NOMO-1 treated with DMSO at 0.1 percent for 48 hours (cell line): ENCODE results near the gene MBD4.
"Not testable (repeated sequence)": the region's sequence is repeated elsewhere in the genome, so short reads cannot be mapped to it uniquely, and the experiment has no call there.

ENCODE experiments used
- DNase-seq: peaks from one replicate; lab custom pipeline; 2025; ENCODE audit not compliant: unreplicated experiment; lab: John Stamatoyannopoulos, UW

Gene MBD4

DNA sequence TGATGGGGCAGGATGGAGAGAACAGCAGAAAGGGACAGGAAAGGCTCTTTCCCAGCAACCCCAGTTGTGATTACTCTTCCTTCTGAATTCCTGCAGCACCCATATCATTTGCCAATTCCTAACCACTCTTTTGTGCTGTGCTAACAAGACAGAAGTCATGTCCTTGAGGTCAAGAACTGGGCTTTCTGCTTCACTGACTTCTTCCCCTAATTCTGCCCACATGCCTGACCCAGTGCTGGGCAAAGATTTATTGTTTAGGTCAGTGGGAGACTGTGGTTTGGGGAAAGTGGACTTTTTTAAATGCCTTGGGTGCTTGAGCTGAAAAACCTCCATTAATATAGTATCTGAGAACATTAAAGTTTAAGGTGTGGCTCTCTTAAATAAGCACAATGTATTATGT lies 7.1 kb downstream of the MBD4 start:
- DNase-seq, result no peak

DNA sequence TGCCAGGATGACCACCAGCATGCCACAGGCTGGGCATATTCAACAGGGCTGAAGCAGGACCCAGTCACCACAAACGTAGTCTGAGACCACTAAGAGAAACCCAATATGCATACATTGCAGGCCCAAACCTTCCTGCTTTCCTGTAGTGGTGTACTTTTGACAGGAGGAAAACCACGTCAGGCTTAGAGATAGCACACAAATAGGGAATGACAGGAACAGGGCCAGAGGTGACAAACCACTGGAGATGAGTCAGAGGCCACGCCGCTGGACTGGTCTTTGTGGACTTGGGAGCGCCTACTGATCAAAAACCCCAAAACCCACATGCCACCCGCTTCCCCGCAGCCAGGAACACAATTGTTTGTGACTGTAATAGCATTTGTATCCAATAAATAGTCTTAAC lies 7.7 kb downstream of the MBD4 start:
- DNase-seq, result no peak

GRCh38 chr3:129429602-129430001 lies 10.1 kb downstream of the MBD4 start:
- DNase-seq, result no peak

DNA sequence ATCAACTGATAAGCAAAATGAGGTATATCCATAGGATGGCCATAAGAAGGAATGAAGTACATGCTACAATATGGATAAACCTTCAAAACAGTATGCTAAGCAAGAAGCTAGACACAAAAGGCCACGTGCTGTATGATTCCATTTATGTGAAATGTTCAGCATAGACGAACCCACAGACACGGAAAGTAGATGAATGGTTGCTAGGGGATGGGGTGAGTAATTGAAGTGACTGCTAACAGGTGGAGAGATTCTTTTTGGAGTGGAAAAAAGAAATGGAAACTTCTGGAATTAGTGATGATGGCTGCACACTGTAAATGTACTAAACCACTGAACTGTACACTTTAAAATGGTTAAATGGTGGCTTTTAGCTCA lies 10.7 kb downstream of the MBD4 start:
- DNase-seq, result no peak

DNA sequence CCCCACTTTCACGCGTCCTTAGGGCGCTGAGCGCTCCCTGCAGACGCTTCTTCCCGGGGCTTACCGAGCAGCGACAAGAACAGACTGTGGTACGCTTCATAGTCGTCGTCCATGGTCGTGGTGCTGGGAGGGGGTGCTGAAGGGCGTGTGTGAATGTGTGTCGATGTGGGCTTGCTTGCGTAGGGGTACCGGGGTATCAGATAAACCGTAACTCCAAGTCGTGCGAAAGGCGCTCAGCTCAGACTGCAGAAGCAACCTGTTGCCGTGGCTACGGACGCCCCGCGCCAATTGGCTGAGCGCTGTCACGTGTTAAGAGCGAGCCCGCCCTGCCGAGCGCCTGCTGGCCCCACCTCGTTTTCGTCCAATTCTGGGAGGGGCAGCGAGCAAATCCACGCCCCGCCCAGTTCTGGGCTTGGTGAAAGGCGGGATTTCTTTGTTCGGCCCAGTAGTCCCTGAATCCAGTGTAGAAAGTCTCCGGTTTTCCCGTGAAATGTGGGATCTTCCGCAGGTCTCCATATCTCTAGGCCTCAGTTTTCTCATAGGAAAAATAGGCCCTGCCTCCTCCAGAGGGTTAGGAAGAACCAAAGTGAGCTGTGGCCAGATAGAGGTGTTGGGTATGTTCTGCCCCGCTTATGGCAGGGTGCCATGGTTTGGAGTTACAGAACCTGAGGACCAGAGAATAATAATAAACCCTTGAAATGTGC lies 11.2 kb downstream of the MBD4 start, which contains the start of gene EFCAB12:
Gene EFCAB12, minus strand, starts transcription at position 261 of the 704 bp plus-strand sequence. Its CDS starts 148 bp downstream, at position 113.
- no peak for DNase-seq

DNA sequence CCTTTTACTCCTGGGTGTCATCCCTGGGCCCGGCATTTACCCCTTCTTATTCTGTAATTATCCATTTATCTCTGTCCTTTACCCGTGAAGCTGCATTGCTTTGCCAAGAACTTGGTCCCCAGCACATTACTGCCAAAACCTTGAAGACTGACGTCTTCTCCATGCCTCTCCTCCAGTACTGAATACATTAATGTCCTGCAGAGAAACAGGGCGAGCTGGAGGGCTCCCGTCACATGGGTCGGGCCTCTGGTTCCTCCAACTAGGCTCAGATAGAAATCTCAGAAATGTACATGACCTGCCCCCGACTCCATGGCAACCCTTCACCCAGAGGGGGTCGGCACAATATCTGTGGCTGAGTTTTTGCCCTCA lies 11.8 kb downstream of the MBD4 start:
- no peak for DNase-seq

DNA sequence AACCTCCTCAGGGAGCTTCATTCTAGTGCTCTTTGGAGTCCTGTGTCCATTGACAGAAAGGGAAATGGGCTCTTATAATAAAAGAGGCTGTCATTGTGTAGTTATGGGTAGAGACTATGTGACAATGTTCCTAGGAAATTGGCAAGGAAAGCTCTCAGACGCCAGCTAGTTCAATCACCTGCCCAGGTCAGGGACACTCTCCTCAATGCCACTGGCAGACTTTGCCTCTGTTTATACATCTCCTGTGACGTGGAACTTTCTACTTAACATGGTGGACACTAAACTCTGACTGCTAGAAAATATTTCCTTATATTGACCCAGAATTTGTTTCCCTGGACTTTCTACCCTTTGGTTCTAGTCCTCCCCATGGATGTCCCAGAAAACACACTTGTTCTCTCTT lies 14.1 kb downstream of the MBD4 start:
- DNase-seq, result no peak

GRCh38 chr3:129425213-129425612 lies 14.5 kb downstream of the MBD4 start:
- DNase-seq, result no peak

- peak; percentile 95 for DNase-seq
Measured at GRCh38 chr3:129424185-129424841, 15.4 kb downstream of the MBD4 start.

DNA sequence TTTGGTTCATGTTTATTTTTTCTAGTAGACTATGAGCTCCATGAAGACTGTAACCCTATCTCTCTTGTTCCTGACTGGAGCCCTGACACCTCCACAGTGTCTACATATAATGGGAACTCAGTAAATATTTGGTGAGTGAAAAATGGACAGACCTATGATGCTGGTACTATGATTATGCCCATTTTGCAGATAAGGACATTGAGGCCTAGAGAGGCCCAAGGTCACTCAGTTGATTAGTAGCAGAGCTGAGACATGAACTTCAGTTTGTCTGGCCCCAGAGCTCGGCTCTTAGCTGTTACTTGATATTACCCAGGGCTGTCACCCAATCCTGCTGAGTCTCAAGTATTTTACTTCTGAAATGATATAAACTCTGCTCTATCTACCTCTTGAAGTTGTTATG lies 16.9 kb downstream of the MBD4 start:
- no peak for DNase-seq

DNA sequence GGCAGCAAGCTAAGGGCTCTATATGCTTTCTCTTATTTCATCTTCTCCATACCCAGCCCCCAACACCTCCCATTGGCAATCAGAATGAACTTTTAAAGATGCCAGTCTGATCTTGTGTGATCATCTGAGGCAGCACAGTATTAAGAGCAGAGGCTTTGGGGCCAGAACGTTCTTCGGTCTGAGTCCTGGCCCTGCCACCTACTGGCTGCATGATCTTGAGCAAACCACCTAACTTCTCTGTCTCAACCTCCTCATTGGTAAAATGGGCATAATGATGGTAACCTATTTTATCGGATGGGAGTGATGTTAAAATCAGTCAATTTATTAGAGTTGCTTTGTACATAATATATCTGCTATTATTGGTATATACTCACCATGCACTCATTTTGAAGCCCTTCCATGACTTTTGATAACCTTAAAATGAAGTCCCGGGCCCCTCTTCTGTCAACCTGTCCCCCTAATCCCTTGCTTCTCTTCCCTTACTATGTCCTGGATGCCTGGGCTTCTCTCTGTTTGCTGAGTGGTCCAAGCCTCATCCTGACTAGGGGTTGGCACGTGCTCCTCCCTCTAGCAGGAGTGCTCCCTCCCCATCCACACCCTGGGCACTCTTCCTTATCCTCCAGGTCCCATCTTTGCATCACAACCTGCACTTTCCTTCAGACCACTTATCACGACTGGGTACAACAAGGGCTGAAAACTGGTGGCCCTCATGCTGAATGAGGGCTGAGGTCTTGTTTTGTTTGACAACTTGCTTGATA lies 17.6 kb downstream of the MBD4 start:
- DNase-seq, result no peak

GRCh38 chr3:129421236-129421883 lies 18.4 kb downstream of the MBD4 start:
- DNase-seq, result no peak

DNA sequence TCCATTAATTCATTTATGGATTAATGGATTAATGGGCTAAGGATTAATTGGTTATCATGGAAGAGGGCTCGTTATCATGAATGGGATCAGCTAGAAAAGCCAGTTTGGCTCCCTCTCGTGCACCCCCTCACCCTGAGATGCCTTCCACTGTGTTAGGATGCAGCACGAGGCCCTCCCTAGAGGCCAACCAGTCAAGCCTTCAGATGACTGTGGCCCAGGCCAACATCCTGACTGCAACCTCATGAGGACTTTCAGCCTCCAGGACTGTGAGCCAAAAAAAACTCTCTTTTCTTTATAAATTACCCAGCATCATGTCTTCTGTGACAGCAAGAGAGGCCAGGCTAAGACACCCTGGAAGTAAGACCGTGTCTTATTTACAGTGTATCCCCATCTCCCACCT lies 20.3 kb downstream of the MBD4 start:
- DNase-seq, result no peak

- DNase-seq, result no peak
Measured at GRCh38 chr3:129418041-129418973, 21.4 kb downstream of the MBD4 start.

GRCh38 chr3:129417326-129417725 lies 22.4 kb downstream of the MBD4 start:
- peak; percentile 18 for DNase-seq

- DNase-seq, result no peak
Measured at GRCh38 chr3:129416415-129416814, 23.3 kb downstream of the MBD4 start.

DNA sequence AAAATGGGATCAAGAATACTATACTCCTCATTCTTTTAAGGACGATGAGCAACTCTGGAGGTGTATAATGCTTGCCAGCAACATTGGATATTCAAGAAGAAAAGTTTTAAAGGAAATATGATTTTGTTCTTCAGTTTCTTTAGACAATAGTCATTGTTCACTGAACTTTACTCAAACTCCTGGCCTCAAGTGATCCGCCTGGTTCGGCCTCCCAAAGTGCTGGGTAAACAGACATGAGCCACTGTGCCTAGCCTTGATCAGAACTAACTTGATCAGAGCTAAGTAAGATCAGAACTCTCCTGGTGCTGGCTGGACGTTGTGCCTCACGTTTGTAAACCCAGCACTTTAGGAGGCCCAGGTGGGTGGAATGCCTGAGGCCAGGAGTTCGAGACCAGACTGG lies 23.9 kb downstream of the MBD4 start:
- no peak for DNase-seq

DNA sequence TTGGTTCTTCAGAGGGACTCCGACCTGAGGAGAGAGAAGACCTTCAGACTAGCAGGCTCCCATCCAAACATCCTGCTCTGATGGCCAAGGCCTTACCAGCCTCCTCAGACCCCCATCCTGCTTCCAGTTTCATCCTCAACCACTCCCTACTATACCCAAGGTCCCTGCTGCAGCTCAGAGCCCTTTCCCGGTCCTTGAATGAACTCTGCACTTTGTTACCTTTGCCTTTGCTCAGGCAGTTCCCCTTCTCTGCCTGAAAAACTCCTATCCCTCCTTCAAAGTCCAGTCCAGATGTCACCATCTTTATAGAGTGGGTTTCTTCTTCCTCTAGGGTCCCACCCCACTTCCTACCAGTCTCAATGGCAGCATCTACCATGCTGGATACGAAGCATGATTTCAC lies 24.4 kb downstream of the MBD4 start:
- DNase-seq, result no peak

DNA sequence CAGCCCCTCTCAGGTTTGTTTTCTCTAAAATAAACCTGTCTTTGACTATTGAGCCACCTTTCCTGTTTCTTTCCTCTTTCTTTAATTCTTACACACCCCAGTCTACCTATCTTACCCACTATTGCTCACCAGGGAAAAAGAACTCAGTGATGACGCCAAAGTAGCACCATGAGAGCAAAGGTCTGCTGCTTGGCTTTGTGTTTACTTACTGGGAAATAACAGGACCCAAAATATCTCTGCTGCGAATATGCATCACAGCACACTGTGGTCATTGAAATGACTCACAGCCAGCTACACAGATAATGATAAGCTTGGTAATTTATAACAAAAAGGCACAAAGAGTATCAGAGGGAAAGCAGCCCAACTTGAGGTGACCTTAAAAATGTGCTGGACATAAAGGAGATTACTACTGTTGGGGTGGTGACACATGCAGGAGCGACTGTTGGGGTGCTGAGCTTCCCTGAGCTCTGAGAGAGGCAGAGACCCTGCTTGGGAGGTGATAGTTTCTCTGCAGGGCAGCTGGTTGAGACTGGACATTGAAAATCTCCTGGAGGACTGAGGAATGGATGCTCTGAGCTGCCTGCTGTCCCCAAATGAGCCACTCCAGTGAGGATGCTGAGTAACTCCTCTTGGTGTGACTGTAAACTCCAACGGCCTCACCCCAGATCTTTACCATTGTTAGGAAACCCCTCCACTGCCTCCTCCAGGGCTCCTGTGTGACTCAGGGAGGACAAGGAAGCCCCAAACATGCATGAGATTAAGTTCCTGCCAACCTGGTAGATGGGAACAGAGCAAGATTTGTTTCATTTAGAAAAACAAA lies 25.9 kb downstream of the MBD4 start:
- no peak for DNase-seq

DNA sequence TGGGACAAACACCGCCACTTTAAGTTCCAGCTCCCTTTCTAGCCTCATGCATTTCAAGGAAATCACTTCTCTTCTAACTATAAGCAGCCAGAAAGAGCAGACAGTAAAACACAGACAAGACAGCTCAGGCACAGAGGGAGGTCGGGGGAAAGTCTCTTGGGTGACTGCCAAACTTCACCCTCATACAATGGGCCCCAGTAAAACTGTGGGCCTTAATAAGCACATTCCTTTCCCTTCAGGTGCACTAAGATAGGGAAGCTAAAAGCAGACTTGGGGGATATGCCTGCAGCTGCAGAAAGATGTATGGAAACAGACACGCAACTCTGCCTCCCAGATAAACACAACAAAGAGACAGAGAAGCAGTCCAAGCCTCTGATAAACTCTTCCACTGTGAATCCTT lies 26.5 kb downstream of the MBD4 start:
- not testable (repeated sequence) for DNase-seq
